HG02973 (cell line): Measurements from ENCODE around the gene LRBA.
"Not testable (repeated sequence)": the region's sequence is repeated elsewhere in the genome, so short reads cannot be mapped to it uniquely, and the experiment has no call there.

Experiments
- ATAC-seq: cut with Tn5 transposase; IDR thresholded peaks from one replicate; pipeline ENCODE4 v1.9.1; 2021; ENCODE audit warnings: moderate library complexity; ENCODE audit not compliant: unreplicated experiment

LRBA gene

DNA sequence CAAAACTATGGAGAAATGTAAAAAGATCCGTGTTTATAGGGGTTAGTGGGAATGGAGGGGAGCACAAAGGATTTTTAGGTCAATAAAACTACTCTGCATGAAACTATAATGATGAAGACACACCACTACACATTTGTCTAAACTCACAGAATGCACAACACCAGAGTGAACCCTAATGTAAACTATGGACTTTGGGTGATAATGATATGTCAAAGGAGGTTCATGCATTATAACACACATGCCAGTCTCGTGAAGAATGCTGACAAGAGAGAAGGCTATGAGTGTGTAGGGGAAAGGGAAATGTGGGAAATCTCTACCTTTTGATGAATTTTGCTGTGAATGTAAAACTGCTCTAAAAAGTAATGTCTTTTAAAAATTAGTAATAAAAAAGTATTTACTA lies 249.9 kb downstream of the LRBA start:
- no peak for ATAC-seq

DNA sequence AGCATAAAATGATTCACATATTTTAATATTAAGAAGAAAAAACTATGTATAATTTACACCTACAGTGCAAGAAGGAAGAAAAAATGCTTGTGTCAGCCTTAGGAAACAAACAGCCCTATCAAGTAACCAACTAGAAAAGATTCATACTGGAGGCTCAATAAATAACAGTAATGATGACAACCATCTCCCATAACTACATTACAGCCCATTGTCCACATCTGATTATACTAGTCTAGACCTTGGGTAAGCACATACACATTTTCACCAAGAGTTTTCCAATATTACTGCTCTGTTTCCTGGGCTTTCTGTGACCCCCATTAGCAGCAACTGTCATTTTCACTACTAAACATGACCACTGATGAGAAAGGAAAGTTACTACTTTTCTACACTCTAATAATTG lies 263.4 kb downstream of the LRBA start:
- ATAC-seq: no peak

GRCh38 chr4:150750824-150751223 lies 264.3 kb downstream of the LRBA start:
- ATAC-seq: no peak

GRCh38 chr4:150746156-150746555 lies 268.9 kb downstream of the LRBA start:
- no peak for ATAC-seq

- no peak for ATAC-seq
Observed at GRCh38 chr4:150744570-150744969, 270.5 kb downstream of the LRBA start.

DNA sequence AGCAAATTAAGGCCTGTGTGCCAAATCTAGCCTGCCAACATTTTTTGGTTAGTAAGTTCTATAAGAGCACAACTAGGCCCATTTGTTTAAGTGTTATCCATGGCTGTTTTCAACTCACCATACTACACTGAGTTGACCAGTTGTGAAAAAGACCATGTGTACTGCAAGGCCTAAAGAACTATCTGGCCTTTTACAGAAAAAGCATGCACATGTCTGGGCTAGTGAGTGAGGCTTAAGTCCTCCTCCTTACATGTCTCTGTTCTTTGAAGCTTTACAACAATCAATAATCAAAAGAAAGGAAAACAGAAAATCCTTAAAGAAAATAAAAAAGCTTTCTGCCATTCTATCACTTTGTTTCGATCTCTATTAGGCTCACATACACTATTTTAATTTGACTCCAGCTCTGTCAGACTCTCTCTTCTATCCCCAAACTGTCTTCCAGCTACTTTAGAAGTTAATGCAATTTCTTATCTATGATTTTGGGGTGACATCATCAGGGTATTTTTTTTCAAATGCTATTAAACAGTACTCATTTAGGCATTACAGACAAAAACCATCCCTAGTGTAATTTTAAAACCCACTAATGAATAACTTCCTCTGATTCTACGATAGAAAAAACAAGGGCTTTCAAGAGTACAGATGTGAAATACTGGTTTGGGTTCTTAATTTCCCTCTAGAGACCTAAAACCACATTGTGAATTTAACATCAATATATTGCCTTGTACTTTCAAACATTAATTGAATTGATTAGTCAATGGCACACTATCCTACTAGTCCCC lies 271.3 kb downstream of the LRBA start:
- ATAC-seq: no peak

DNA sequence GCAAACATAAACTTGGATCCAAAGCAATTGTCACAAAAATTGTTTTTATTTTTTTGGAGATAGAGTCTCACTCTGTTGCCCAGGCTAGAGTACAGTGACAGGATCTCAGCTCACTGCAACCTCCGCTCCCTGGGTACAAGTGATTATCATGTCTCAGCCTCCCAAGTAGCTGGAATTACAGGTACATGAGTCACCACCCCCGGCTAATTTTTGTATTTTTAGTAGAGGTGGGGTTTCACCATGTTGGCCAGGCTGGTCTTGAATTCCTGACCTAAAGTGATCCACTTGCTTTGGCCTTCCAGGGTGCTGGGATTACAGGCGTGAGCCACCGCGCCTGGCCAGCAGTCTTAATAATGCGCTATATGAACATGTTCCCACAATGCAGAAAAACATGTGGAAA lies 272.2 kb downstream of the LRBA start:
- ATAC-seq: not testable (repeated sequence)

DNA sequence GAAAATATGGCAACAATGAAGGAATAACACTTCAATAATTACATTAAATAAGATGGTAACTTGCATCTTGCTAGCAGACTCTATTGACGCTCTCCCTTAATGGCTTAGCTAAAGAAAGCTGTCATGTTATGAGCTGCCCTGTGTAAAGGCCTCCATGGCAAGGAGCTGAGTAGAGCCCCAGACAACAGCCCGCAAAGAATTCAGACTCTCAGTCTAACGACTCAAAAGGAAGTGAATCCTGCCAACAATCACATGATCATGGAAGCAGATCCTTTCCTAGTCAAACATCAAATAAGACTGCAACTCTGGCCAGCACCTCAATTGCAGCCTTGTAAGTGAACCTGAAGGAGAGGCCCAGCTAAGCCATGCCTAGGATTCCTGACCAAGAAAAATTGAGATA lies 275.5 kb downstream of the LRBA start:
- ATAC-seq: no peak

GRCh38 chr4:150725957-150726523 lies 289.0 kb downstream of the LRBA start:
- no peak for ATAC-seq

DNA sequence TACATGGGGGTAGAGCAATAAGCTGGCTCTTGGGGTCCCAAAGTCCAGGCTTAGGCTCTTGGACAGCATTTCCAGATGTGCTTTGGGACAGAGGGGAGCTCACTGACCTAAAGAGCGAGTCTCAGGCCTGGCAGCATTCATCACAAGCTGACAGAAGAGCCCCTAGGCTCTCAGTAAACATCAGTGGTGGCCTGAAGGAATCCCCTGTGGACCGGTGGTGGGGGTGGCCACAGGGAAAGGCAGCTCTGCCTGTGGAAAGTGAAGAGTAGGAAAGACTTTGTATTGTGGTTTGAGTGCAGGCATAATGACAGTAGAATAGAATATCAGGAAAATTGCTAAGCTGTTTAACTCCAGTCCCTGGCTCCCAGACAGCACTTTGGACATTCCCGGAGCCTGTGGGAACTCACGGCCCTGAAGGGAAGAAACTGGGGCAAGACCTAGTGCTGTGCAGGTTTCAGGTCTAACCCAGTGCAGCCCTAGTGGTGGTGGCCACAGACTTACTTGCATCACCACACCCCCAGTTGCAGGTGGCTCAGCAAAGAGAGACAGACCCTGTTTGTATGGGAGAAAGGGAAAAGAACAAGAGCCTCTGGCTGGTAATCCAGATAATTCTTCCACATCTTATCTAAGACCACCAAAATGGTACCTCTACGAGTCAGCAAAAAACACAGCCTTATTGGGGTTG lies 291.2 kb downstream of the LRBA start:
- ATAC-seq: no peak

DNA sequence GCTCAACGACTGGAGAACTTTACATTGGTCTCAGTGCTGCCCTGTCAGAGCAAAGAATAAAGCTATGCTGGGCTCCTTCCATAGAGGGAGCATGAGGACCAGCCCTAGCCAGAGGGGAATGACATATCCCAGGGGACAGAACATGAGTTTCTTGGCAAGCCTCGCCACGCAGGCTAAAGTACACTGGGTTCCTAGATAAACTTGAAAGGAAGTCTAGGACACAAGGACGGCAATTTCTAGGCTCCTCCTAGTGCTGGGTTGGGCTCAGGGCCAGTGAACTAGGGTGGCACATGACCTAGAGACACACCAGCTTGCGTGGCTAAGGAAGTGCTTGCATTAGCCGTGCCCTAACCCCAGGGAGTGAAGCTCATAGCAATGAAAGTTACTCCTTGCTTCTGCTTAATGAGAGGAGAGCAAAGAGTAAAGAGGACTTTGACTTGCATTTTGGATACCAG lies 292.1 kb downstream of the LRBA start:
- no peak for ATAC-seq

GRCh38 chr4:150720973-150721518 lies 294.0 kb downstream of the LRBA start:
- no peak for ATAC-seq

DNA sequence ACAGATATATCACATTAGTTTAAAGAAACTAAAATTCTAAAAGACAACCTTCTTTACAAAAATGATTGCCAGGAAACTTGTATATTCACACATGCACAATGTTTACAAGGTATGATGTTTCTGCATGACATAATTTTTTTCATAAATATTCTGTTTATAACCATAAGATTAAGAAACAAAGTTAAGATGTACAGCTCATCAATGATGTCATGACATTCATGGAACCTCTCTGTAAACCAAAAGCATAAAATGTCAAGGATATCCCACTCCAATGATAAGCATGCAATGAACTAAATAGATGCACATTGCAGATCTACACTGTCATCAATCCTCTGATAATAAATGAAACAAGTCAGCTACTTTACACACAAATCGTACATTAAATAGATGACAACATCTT lies 297.1 kb downstream of the LRBA start:
- no peak for ATAC-seq

- no peak for ATAC-seq
Observed at GRCh38 chr4:150714462-150715438, 300.3 kb downstream of the LRBA start.

DNA sequence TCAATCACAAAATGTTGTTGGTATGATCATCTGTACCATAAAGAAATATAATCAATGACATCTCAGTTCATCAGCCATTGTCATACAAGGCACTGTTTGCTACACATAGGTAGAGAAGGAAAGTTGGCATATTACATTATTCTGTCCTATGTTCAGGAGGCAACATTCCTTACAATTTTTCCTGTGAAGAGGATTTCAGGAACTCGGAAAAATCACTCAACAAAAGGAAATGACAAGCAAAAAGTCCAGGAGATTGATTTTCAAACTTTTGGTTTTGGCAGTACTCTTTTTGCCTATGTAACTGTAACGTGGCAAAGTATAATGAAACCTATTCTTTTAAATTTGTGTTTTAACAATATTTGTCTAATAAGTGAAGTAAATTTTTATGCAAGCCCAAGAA lies 301.8 kb downstream of the LRBA start:
- ATAC-seq: no peak

DNA sequence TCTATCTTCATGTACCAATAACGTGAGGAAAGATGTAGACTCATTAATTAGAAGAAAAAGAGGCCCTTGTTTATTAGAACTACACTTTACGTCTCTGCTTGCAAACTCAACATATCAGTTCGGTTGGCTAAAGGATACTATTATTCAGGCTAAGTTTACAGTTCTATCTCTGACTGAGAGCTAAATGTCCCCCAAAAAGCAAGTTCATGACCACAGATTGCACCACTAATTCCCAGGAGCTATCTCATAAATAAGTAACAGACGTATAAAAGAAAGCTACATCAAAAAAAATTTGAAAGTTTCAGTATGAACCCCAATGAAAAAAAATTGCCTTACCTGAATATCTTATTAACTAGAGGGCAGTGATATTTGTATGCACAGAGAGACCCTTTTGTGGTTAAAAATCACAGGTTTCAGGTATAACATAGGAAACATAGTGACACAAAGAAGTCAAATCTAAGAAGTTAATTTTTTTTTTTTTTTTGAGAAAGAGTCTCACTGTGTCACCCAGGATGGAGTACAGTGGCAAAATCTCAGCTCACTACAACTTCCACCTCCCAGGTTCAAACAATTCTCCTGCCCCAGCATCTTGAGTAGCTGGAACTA lies 304.2 kb downstream of the LRBA start:
- ATAC-seq: no peak

- no peak for ATAC-seq
Observed at GRCh38 chr4:150708004-150708403, 307.1 kb downstream of the LRBA start.

DNA sequence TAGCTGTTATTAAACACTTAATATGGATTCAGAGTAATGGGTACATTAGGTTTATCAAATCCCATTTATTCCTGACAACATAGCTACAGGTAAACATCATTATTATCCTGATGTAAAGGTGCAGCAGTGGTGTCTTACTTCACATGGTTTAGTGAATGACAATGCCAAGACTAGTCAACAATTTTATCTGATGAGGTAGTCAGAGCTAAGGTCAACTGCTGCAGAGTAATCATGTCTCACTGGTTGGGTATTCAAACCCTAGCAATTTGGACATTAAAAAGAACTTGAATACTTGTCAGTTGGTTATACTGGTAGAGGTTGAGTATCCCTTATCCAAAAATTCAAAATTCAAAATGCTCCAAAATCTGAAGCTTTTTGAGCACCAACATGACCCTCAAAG lies 315.5 kb downstream of the LRBA start:
- ATAC-seq: no peak

- ATAC-seq: no peak
Observed at GRCh38 chr4:150695162-150695561, 319.9 kb downstream of the LRBA start.

GRCh38 chr4:150694438-150694837 lies 320.6 kb downstream of the LRBA start:
- no peak for ATAC-seq
